NOMO-1 treated with DMSO at 0.1 percent for 48 hours (cell line): ENCODE data around the gene ASIC3.
A peak's percentile ranks its signal among the peaks of the same experiment; 100 is the strongest.

Source experiments
- DNase-seq: peaks from one replicate; lab custom pipeline; 2025; ENCODE audit not compliant: unreplicated experiment; lab: John Stamatoyannopoulos, UW

ASIC3 gene

GRCh38 chr7:151056666-151057505, 8.6 kb downstream of the ASIC3 start:
- no peak for DNase-seq

- DNase-seq = no peak
Observed at GRCh38 chr7:151057506-151057988, 9.2 kb downstream of the ASIC3 start, which contains the start of gene CDK5. TSS of gene CDK5 (minus strand) at chr7:151057897. CDS start at chr7:151057848, 49 bp downstream.

GRCh38 chr7:151057989-151058780, 9.9 kb downstream of the ASIC3 start:
- peak; percentile 94 for DNase-seq

GRCh38 chr7:151058781-151059366, 10.5 kb downstream of the ASIC3 start:
- no peak for DNase-seq

GRCh38 chr7:151059367-151060112, 11.2 kb downstream of the ASIC3 start, which contains the start of gene SLC4A2:
TSS of gene SLC4A2 (plus strand) at chr7:151059589. CDS start at chr7:151061988, 2,399 bp downstream.
- DNase-seq = peak; percentile 19

- DNase-seq = no peak
Observed at GRCh38 chr7:151060113-151060415, 11.7 kb downstream of the ASIC3 start.

GRCh38 chr7:151060416-151061212, 12.3 kb downstream of the ASIC3 start:
- DNase-seq = no peak

GRCh38 chr7:151061213-151062110, 13.1 kb downstream of the ASIC3 start:
- DNase-seq = no peak

- DNase-seq = no peak
Observed at GRCh38 chr7:151062111-151062398, 13.7 kb downstream of the ASIC3 start.

- DNase-seq = no peak
Observed at GRCh38 chr7:151062399-151063211, 14.3 kb downstream of the ASIC3 start.

- DNase-seq = no peak
Observed at GRCh38 chr7:151063212-151063561, 14.9 kb downstream of the ASIC3 start.

- no peak for DNase-seq
Observed at GRCh38 chr7:151064454-151064853, 16.1 kb downstream of the ASIC3 start.

GRCh38 chr7:151064993-151065392, 16.7 kb downstream of the ASIC3 start:
- no peak for DNase-seq

- DNase-seq = no peak
Observed at GRCh38 chr7:151065516-151065915, 17.2 kb downstream of the ASIC3 start.

- DNase-seq = no peak
Observed at GRCh38 chr7:151066273-151066974, 18.1 kb downstream of the ASIC3 start.

- DNase-seq = no peak
Observed at GRCh38 chr7:151068069-151068773, 19.9 kb downstream of the ASIC3 start.

- no peak for DNase-seq
Observed at GRCh38 chr7:151069841-151070573, 21.7 kb downstream of the ASIC3 start.
